Fibroblast of skin of back (primary cell): Measurements from ENCODE around the gene MCCC1.

Experiments used
- DNase-seq: peaks from one replicate; pipeline ENCODE4 v3.0.0-alpha.2; 2013

MCCC1 gene

GRCh38 chr3:182980204-182981037 is 118.9 kb downstream of the MCCC1 start, which contains the start of gene DCUN1D1:
Gene DCUN1D1, minus strand, starts transcription at chr3:182980538. Its CDS starts 49 bp downstream, at chr3:182980489.
- DNase-seq, result peak; percentile 88

DNA sequence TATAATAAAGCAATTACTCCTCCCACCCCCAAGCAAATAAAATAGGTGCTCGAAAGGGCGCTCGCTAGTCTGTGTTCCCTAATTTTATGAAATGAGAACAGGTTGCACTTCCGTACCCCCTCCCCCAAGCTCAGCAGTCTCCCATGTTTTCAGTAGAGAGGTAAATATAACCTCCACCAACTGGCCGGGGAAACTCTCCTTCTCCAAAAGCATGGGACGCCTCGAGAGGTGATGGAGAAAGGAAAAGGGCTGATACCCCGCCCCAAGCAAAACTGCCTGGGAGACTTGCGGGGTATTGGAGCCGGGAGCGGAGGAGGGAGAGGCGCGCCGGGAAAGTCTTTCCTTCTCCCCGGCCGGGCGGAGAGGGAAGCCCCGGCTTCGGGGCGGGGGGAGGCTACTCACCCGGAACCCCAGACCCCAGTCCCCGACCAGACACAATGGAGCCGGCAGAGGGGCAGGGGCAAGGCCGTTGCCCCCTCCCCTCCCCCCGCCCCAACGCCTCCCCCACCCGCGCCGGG is 119.6 kb downstream of the MCCC1 start:
- DNase-seq, result peak; percentile 31

DNA sequence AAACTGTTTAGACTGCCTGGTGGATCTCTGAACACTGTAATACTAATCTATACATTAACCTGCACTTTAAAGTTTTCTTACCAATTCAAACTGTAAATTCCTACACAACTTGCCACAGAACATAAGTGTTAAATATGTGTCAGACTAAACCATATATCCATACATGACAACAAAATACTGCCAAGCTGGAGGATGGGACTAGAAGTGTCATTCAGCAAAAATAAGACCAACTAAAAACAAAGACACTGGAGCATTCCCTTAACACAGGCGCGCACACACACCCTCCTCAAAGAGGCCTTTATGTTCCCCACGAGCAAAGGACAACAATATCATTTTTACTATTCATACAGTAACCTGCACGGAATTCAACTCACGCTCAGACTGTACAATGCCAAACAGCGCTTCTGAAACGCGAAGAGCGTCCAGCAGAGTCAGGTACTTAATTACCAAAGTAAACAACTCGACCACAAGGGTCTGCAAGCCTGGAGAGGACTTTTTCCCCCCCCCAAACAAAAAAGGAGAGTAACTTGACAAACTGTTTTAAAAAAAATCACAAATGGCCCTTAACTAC is 120.1 kb downstream of the MCCC1 start:
- no peak for DNase-seq

DNA sequence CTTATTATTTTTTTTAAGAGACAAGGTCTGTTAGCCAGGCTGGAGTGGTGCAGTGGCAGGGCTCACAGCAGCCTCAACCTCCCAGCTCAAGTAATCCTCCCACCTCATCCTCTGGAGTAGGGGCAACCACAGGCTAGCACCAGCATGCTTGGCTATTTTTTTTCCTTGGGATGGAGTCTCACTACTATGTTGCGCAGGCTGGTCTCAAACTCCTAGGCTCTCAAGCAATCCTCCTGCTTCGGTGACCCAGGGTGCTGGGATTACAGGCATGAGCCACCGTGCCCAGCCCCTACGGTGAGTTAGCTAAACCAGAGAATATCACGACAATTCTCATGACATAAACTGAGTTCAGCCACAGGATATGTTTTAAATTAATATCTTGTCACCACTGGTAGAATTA is 120.9 kb downstream of the MCCC1 start:
- DNase-seq, result no peak

DNA sequence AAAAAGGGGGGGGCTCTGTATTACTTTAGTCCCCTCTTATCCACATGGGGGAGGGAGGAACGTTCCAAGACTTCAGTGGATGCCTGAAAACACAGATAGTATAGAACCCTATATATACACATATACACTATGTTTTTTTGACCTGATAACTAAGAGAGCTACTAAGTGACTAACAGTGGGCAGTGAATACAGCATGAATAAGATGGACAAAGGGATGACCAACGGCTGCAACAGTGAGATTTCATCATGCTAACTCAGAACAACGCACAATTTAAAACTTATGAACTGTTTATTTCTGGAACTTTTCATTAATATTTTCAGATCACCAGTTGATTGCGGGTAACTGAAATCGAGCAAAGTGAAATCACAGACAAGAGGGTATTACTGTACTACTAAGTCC is 126.2 kb downstream of the MCCC1 start:
- DNase-seq, result no peak

- no peak for DNase-seq
Measured at GRCh38 chr3:182972387-182972786, 126.9 kb downstream of the MCCC1 start.

DNA sequence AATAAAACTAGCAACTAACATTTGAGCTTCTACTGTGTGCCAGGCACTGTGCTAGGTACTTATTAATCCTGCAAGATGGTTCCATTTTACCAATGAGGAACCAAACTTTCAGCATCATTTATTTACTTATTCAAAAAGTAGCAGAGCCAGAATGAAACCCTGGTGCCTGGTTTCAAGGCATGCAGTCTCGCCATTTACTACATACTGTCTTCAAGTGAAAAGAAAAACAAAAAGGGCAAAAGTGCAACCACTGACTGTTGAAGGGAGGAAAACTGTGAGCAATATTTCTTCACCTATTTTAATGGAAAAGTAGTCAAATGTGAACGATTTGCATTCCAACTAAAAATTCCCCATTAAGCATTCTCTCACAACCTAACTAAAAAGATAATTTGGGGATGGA is 127.7 kb downstream of the MCCC1 start:
- peak; percentile 24 for DNase-seq

DNA sequence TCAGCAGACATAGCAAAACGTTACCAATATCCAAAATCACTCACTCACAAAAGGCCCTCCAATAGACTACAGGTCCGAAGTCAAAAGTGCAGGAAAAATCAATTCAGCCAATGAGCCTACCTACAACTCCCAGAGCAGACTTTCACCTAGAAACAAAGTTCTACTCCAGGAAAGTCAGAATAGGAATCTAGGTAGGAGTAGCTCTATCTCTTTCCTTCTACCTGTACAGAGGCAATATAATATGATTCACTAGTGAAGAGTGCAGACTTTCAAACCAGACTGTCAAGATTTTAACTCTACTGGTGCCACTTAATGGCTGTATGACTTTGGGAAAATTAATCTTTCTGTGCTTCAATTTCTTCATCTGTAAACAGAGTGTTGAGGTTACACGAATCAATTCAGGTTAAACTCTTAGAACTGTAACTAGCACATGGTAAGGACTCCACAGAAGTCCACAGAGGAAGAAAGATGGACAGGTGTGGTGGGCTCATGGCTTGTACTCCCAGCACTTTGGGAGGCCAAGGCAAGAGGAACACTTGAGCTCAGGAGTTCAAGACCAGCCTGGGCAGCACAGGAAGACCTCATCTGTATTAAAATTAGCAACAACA is 128.4 kb downstream of the MCCC1 start:
- DNase-seq, result no peak

DNA sequence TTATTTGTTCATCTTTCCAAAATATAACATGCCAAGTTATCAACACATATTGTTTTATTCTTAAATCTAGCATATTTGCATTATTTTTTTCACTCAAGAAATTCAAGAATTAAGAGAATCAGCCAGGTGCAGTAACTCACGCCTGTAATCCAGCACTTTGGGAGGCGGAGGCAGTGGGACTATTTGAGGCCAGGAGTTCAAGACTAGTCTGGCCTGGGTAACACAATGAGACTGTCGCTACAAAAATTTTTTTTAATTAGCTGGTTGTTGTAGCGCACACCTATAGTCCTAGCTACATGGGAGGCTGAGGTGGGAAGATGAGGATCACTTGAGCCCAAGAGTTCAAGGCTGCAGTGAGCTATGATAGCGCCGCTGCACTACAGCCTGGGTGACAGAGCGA is 129.4 kb downstream of the MCCC1 start:
- no peak for DNase-seq

DNA sequence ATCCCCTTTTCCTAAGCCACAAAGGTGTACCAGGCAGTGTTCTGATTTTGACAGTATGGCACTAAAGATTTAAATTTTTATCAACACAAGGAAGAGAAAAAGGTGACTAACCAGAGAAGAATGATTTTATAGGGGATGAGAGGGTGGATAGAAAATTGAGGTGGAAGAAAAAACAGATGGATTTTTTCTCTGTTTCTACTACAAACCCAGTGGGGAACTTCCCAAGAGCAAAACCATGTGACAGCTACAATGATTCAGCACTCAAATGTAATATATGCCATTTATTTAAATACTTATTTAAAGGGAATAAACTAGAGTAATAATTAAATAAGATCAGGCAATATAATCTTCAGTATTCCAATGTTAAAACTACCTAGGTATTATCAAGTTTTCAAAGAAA is 130.0 kb downstream of the MCCC1 start:
- DNase-seq, result peak; percentile 71

DNA sequence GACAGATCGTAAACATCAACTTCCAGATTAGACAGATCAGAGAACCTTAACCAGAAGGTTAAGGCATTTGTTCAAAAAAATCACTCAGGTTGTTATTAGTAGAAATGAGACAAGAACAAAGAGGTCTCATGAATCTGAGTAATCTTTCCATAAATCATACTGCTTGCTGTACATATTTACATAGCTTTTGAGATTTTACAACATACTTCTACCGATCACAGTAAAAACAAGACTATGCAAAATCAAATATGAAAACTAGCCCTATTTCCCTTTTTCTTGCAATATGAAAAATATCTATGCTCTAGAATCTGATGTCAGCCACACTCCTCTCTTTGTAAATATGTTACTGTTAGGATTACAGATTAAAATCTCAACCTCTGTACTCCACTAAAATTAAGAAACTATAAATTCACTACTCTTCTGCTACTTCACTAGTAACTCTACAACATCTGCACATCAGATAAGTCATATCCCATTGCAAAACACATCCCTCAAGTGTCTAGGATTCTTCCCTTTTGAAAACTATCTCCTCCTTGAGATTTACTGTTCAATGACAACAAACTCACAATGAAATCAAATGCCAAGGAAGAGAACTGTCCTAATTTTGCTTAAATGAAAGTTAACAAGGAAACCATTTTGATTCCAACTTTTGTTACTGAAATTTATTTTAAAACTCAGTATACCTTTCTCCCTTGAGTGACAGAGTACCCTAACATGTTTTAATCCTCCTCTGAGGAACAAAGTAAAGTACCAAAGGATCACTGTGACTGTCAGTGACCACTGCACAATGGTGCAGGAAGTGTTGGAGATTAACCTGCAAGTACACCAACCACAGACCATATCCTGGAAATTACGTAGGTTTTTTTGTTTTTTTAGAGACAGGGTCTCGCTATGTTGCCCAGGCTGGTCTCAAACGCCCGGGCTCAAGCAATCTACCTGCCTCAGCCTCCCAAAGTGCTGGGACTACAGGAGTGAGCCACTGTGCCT is 131.8 kb downstream of the MCCC1 start:
- no peak for DNase-seq

GRCh38 chr3:182965861-182966366 is 133.4 kb downstream of the MCCC1 start:
- DNase-seq, result no peak
